HG03095 (cell line): Measurements from ENCODE around the gene ANKRD39.

Source experiments
- ATAC-seq: cut with Tn5 transposase; IDR thresholded peaks from one replicate; pipeline ENCODE4 v1.9.1; 2021; ENCODE audit warnings: moderate library complexity; ENCODE audit not compliant: unreplicated experiment

Gene ANKRD39

DNA sequence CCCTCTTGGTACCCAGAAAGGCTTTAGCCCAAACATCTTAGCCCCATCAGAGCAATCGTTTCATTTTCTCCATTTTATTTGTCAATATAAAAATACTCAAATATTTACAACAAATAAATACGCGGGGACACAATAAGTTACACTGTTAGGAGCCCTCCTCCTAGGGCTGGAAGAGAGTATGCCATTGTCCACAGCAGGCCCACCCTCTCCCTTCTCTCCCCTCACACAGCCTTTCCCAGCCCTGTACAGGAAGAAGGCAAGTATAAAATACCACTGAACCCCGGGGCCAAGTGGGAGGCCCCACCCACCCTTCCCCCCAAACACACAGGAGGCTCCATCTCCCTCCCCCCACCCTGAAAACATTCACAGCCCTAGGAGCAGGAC lies 1.9 kb upstream of the ANKRD39 start:
- ATAC-seq, result no peak

DNA sequence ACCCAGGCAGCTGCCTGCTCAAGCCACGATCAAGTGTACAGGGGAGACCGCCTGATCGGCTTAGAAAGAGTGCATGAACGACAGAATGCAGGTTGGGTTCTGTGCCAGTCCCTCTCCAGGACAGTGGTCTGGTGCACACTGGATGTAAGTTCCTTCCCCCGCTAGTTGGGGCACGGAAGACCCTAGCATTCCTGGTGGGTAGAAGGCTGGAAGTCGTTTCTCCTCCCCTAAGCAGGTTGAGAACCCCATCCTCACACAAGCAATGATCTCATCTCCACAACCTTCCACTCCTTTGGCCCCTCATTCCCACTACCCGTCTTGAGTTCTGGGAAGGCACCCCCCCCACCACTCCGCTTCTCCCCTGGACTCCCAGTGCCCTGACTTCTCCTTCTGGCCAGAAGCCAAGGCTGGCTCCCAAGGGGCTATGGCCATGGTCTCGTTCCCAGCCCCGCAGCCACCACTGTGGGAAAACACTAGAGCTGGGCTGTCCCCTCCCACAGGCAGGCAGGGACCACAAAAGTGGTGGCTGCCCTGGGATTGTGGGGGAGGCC lies 1.4 kb upstream of the ANKRD39 start:
- ATAC-seq, result no peak

DNA sequence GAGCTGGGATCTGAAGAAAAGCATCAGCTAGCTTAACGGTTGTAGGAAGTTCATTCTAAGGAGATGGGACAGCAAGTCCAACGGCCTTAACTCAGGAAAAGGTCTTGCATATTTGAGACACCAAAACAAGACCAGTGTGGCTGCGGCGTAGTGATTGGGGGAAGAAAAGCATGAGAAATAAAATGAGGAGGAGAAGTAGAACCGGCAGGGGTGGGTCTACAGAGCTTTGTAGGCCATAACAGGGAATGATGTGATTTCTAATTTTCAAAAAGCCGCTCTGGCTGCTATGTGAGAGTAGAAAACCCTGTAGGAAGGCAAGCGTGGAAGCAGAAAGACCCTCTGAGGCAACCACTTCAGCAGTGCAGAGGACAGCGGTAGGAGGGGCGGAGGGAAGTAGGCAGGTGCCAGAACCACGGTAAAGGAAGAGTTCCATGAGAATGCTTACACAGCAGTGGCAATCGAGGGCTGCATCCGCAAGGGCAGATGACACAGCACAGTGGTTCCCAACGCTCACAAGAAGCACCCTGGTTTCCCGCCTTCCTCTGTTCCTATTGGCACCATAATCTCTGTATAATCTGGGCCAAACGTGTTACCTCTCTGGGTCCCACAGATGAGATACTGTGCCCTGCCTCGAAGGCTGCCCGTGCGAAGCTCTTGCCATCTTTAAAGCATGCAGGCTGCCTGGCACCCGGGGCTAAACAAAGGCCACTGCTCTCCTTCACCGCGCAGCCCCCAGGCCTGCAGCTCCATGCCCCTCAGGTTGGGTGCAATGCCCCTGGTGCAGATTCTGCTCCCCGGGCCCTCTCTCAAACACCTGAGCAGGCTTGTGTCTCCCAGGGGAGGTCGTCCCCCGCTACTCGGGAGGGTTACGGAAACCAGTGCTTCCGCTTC lies 795 bp downstream of the ANKRD39 start:
- peak; percentile 20 for ATAC-seq

DNA sequence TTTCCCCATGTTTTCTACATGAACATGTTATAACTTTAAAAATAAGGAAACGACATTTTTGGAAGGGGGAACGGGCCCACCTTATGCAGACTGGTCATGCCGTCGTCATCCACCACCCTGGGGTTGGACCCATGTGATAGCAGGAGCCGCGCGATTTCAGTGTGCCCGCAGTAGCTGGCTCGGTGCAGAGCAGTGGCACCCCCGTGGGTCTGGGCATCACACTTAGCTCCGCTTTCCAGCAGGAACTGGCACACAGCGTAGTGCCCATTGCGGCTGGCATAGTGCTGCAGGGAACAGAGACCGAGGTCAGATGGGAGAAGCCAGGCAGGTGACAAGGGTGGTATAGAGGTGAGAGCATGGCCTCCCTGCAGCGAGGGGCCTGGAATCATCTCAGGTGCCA lies 4.5 kb downstream of the ANKRD39 start:
- ATAC-seq, result no peak

DNA sequence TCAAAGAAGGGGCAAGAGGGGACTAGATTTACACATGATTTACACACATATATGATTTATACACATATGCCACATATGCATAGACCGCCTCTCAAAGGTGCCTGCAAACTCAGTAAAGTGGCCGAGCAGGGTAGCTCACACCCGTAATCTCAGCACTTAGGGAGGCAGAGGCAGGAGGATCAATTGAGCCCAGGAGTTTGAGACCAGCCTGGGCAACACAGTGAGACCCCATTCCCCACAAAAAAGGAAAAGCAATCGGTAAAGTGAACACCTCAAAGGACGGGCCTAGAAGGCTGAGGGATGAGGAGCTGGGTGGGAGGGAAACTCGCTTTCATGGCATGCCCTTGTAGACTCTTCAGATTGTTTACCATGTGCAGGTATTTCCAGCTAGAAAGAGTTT lies 5.1 kb downstream of the ANKRD39 start:
- no peak for ATAC-seq

DNA sequence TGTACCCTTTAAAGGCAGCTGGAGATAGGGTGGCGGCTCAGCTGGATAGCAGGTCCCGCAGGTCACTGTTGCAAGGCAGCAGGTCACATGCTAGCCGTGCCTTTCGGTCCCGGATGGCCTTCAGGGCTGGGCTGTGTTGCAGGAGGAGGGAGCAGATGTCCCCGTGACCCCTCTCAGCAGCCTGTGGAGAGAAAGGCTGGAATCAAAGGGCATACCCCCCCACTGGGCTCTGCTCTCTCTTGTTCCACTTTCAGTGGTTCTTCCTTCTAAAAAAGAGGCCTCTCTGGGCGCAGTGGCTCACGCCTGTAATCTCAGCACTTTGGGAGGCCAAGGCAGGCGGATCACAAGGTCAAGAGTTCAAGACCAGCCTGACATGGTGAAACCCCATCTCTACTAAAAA lies 9.6 kb downstream of the ANKRD39 start:
- ATAC-seq, result no peak

DNA sequence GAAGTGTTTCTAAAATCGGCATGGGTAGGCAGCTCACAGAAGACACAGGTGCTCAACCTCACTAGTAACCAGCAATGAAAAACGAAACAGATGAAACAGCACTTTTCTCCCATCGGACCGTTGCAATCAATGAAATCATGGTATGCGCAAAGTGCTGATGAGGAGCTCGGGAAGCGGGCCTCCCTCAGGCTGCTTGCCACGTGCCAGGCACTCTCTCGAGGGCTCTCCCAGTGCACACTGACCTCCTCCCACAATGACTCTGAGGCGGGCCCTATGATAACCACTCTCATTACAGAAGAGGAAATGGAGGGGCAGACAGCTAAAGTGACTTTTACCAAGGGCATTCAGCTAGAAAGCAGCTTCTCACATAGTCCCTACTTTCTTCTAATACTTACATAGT lies 10.2 kb downstream of the ANKRD39 start:
- no peak for ATAC-seq

DNA sequence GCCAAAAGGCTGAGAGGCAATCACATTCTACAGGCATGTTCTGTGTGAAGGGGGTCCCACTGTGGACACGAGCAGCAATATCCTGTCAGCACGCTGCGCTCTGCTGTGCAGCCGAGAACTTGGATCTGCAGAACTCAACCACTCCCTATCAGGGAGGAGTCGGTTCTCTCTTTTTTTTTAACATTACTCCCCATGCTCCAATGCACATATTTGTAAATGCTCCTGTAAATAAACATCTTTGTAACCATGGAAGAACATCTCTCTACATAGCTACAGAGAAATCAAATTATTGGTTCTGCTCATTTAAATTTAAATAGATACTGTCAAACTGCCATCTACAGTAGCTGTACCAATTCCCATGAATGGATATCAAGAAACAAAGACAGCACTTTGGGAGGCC lies 11.0 kb downstream of the ANKRD39 start:
- ATAC-seq, result no peak

DNA sequence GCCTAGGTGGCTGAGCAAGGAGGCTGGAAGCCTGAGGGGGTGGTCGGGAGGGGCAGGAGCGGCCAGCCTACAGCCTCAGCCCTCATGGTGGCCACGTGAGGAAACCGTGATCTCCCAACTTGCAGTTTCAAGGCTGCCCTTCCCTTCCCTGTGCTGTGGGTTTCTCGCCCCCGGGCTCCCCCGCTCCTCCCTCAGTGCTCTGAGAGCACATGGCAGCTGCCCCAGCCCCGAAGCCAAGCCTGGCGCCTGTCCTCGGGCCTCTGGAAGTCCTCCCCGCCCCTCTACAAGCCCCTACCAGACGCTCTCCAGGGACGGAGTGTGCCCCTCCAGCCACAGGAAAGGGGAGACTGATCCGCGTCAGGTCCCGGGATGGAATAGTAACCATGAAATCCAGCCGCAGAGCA lies 13.4 kb downstream of the ANKRD39 start:
- no peak for ATAC-seq

DNA sequence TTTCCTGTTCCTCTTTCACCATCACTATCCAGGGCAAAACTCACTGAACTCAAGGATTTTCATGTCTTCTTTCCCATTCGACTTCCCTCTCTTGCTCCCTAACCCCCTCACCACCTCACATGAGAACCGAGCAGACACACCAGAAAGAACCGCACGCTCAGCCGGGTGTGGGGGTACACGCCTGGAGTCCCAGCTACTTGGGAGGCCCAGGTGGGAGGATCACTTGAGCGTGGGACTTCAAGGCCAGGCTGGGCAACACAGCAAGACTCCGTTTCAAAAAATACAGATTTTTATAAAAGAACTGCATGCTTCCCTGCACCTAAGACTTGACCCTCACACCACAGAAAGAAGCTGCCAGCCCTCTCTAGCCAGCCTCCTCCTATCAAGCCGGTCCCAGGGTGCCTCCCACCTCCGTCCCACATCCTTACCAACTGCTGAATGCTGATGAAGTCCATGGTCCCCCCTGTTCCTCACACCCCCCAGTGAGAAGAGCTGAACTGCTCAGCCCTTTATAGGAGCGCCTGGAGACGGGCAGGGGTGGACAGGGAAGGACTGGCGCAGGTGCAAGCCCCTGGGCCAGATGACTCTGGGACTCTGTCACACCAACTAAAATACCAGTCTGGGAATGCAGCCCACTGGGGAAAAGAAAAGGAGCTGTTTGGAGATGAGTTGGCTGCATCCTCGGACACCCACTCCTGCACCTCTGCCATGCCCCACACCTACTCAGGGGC lies 14.1 kb downstream of the ANKRD39 start, which contains the start of gene ANKRD23:
Gene ANKRD23, minus strand, starts transcription at position 484 of the 731 bp plus-strand sequence. Its CDS starts 29 bp downstream, at position 455.
- ATAC-seq, result no peak

DNA sequence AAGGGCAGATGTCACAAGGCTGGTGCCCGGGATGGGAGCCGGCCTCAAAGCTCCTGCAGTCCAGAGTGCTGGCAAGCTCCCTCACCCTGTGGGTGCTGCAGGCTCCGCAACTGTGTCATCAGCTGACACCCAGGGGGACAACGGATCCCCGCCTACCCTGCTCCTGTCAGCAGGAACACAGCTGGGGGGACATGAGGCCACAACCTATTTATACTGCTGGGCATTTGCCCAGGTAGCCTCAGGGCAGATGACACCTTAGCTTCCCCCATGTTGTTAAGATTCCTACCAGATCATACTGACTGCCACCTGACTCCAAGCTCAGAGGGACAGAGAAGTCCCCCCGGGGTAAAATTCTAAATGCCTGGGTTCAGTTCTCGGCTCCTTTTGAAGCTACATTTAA lies 15.2 kb downstream of the ANKRD39 start:
- ATAC-seq, result no peak

DNA sequence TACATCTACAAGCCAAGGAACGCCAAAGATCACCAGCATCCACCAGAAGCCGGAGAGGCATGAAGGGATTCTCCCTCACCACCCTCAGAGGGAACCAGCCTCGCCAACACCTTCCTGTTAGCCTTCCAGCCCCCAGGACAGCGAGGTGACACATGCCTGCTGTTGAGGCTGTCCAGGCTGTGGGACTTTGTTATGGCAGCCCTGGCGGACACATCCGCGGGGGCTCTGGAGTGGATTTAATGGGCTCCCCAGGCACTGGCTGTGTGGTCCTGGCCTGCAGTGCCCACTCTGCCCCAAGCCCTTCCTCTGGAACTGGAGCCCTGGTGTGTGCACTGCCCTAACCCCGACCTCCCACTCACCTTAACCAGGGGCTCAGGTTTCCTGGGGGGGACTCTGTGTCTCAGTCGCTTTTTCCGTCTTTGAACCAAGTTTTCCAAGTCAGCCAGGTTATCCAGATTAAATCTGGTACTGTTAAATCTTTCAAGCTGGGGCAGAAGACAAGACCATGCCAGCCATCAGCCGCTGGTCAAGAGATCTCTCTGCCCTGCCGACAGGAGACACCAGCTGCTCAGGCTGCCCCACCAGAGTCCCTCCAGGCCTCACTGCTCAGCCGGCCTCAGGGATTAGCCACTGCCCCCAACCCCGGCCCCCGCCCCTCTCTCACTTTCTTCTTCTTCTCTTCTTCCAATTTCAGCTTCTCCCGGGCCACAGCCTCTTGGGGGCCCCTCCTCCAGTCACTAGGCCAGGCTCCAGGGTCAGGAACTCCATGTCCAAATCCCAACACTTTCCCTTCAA lies 15.9 kb downstream of the ANKRD39 start:
- ATAC-seq, result no peak

DNA sequence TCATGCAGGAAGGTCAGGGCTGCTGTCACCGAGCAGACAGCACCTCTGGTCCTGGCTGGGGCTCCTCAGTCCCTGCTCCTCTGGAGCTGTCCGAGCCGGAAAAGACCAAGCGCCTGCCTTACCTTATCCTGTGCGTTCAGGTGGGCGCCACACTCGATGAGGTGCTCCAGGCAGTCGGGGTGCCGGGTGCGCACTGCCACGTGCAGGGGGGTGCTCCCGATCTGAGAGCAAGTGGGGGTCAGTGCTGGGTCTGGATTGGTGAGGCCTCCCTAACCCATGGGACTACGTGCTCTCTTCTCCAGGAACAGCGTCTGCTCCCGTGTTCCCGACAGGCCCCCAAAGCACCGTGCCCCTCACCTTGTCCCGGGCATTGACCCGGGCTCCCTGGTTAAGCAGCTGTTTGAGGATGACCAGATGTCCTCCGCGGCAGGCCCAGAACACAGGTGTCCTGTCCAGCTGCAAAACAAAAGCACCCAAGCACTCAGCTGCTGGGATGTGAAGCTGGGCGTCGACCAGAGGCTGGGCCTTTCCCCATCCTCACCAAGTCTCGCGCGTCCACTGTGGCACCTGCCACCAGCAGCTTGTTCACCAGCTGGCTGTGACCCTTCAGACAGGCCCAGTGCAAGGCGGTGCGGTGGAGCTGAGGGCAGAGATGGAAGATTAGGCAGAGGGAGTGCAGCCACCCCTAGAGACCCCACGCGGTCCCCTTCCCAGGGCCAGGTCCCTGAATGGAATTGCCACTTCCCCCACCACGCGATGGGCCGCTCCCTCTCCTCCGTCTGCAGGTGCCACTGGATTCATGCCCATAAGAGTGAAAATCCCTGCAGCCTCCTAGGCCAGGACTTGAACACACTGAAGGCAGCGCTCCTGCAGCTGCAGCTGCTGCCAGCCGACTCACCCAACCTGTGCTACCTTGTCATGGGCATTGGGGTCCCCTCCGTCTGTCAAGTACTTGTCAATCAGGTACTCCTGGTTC lies 17.7 kb downstream of the ANKRD39 start:
- no peak for ATAC-seq

DNA sequence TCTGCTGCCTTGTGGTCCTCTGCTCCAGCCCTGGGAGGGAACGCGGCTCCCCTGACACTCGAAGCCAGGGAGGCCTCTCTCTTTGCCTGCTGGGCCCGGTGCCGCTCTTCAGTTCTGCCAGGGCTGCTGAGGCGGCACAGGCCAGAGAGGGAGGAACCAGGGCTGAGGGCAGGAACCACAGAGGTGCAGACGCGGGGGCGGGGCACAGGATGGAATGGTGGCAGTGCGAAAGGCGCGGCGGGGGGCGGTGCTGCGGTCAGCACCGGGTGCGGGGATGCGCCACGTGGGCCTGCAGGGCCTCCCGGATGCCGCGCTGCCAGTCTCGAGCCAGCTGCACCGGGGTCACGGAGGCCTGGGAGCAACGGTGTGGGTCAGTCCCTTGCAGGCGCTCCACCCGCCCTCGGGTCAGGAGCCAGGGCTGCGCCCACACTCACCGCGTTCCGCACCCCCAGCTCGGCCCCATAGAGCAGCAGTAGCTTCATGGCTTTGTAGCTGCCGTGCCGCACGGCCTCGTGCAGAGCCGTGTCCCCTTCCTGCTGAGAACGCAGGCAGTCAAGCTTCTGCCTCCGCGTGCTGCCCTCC lies 18.4 kb downstream of the ANKRD39 start:
- ATAC-seq, result no peak

DNA sequence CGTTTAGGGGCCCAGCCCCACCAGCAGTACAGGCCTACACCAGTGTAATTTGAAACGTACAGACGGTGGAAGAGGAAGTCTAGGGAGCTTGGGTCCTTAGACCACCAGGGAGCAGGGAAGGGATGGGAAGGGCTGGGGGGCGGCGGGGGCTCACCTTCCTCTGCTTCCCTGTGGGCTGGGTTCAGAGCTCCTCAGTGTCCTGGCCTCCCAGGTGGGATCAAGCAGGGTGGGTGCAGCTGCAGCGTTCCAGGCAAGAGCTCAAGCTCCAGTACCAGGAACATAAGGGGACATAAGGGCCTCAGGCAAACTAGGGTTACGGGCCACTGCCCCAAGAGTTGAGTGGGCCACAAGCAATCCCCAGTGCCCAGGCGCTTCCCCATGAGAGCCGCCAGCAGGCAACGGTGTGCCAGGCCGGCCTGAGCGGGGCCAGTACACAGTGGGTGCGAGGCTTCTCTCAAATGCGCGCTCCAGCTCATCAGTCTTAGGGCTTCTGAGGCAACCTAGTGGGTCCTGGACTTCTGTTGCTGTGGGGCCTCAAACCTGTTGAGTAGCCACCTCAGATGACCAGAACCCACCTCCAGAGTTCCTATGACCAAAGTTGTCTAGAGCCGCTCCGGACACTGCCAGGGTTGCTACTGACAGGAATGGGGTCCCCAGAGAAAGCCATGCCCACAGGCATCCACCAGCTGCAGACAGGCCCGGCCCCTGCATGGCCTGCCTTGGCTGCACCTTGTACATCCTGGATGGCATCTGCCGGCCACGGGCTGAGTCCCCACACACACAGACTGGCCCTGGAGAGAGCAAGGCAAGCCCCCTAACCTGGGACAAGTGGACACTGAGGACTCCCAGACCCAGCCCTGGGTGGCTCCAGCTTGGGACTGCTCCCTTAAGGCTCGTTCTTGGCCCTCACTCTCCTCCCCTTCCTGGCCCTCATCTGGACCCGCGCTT lies 19.2 kb downstream of the ANKRD39 start:
- no peak for ATAC-seq

DNA sequence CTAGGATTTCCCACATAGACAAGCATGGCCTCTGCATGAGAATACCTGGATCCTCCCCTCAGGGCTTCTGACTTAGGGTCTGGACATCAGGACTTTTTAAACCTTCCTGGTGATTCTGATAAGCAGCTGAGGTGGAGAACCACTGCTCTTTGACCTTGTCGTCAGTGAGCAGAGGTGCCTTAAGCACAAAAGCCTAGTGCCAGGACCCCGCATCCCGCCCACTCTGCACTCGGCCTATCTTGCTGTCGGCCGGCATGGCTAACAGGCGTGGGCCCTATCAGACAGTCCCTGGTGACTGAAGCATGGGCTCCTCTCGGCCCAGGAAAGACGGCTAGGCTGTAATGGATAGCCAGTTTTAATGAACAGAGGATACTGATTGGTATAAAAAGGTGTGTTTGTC lies 20.2 kb downstream of the ANKRD39 start:
- ATAC-seq, result no peak

DNA sequence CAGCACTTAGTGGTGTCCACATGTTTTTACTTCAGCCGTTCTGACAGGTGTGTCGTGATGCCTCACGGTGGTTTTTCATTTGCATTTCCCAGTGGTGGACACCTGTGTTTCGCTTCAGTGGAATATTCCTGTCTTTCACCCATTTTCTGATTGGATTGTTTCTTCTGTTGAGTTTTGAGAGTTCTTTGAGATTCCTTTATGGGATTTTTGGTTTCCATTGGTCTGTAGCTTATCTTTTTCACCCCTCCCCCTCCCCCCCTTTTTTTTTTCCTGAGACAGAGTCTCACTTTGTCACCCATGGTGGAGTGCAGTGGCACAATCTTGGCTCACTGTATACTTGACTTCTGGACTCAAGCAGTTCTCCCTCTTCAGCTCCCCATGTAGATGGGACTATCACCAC lies 22.0 kb downstream of the ANKRD39 start:
- no peak for ATAC-seq

DNA sequence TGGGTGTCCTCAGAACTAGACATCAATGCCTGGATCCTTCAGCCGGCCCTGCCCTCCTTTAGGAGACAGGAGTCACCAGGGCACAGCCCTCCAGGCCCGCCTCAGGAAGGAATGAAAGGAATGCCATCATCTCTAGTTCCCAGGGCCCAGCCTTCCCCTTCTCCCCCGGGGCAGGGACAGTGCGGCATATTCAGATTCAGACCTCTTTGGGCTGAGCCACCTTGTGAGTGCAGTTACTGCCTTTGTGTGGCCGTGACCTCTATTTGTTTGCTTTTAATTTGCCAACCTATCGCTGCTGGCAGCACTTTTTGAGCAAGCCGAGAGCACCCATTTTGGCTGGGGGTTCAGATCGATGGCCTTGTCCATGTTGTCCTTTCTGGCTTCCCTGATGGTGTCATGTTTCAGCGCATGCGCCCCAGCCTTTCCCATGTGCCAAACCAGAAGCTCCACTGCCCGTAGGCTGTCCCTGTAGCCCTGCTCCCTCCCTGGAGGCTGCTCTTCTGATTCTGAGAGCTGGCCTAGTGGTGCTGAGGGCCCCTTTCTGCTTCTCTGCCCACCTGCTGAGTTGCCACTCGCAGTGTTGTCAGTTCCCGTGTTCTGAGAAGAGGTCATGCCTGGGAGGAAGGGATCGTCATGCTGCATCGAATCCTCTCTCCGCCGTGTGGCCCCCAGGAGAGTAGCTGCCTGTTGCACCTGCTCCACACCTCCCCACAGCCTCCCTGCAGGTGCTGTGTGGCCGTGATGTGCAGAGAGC lies 24.9 kb downstream of the ANKRD39 start:
- ATAC-seq, result no peak
